NCI-H2081 treated with DMSO at 0.1 percent for 48 hours (cell line): ENCODE data around the gene ERG.

Source experiments
- DNase-seq: peaks from one replicate; lab custom pipeline; 2025; lab: John Stamatoyannopoulos, UW

Gene ERG, protein sequence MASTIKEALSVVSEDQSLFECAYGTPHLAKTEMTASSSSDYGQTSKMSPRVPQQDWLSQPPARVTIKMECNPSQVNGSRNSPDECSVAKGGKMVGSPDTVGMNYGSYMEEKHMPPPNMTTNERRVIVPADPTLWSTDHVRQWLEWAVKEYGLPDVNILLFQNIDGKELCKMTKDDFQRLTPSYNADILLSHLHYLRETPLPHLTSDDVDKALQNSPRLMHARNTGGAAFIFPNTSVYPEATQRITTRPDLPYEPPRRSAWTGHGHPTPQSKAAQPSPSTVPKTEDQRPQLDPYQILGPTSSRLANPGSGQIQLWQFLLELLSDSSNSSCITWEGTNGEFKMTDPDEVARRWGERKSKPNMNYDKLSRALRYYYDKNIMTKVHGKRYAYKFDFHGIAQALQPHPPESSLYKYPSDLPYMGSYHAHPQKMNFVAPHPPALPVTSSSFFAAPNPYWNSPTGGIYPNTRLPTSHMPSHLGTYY

DNA sequence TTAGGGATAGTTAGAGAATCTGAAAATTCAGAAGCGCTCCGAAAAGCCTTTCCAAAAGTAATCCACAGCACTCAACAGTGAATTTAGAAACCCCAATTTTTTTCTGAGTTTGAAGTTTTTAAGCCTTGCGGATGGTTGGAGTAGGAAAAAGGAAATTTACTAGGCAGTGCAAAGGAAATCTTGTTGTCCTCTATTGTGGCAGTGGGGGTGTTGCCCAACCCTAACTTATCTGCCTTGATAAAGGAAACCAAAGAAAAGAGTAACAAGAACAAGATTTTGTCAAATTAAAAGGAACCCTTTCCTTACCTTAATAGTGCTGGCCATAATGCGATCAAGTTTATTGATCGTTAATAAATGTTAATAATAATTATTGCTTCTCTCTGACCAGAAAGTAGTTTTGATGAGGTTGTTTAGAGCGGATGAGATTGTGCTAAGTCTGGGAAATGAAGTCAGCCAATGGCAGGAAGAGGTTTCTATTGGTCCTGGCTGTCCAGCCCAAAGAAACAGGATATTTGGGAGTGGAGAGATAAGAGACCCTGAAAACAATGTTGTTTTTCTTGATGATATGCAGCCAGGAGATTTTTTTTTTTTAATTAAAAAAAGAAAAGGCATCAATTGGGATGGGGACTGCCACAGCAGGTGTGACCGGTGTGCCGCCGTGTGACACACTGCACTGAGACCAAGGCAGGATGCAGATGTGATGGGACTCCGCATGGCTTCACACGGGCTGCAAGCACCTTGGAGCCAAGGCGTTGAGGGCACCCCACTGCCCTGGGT lies at the start of gene ERG:
Gene ERG, minus strand, starts transcription at position 421 of the 777 bp plus-strand sequence. Its CDS starts 97 bp downstream, at position 324.
- no peak for DNase-seq

DNA sequence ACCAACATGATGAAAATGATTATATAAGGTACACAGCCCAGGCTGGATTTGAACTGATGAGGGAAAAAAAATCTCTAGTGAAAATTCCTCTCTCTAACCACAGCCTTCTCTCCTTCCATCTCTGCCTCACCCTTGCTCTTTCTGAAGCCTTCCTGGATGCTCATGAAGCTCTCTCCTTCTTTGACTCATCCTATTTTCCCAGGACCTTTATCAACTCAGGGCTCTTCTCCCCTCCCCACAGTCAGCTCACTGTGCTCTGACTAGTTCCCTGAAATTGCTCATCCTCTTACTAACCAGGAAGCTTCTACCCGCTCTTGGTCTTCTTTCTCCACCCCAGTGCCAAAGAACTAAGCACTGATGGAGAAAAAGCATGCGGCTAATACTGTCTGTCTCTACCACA lies 46.4 kb upstream of the ERG start:
- no peak for DNase-seq

DNA sequence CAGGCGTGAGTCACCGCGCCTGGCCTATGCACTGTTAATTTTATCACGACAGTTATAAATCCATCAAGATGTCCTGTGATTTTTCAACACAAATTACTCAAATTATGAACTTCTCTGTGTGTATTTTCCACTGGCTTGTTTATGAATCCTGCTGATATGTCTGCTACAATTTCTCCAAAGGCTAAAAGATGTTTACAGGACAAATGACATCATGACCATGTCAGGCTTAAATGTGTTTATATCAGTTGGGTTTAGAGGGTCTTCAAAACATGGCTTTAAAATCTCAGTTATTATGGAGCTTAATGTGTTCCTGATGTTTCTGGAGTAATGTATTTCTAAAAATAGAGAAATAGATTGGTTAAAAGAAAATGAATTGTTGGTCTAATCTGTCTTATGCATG lies 44.0 kb upstream of the ERG start:
- no peak for DNase-seq

DNA sequence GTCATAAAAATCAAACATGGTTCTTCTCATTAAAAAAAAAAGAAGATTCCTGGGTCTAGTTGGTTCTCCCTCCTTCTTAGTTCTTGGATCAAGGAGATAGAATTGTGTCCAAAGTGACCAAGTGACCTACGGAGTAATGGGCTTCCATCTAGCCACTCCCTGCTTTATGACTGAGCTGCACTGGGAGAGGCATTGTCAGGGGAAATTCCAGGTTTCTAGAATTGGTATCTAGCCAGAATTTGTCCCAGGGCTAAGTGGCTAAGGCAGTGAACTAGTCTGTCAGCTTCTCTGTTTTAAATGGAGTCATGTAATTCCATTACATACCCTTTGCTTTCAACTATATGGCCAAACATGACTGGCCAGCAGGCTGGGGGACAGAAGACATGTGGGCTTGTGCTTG lies 40.1 kb upstream of the ERG start:
- no peak for DNase-seq

DNA sequence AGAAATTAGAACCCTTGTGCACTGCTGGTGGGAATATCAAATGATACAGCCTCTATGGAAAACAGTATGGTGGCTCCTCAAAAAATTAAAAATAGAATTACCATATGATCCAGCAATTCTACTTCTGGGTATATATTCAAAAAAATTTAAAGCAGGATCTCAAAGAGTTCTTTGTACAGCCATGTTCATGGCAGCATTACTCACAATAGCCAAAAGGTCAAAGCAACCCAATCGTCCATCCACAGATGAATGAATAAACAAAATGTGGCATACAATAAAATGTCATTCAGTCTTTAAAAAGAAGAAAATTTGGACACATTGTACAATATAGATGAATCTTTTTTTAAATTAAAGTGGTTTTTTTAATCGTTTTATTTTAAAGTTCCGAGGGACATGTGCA lies 36.3 kb upstream of the ERG start:
- no peak for DNase-seq

DNA sequence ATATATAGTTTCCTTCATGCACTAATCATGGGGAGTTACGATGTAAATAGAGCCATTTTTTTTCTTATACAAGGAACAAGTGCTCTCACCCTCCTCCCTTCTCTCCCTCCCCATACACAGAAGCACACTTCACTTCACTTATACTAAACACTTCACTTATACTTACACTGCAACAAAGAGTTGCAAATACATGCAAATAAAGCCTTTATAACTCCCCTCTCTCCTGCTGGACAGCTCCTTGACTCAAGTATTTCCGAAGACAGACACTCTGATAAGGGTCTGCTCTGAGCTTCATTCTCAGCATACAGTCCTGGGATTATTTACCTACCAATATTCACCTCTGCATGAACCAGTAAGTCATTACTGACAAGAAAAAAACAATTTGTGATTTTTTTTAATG lies 35.6 kb upstream of the ERG start:
- DNase-seq: no peak

DNA sequence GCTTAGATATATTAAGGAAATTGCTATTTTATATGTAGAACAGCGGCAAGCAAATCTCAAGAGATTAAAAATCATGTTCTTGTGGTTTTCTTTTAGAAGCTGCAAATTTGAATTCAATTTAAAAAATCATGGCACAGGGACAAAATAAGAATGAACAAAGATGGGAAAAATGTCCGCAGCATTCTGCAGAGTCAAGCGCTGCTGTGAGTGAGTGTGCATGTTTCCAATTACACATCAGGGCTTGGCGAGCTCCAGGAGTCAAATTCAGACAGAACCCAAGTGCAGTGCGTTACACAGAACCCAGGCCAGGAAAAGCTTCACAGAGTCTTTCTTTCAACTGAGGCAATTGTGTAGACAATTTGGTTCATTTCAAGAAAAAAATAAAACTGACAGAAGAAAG lies 33.3 kb upstream of the ERG start:
- DNase-seq: no peak

DNA sequence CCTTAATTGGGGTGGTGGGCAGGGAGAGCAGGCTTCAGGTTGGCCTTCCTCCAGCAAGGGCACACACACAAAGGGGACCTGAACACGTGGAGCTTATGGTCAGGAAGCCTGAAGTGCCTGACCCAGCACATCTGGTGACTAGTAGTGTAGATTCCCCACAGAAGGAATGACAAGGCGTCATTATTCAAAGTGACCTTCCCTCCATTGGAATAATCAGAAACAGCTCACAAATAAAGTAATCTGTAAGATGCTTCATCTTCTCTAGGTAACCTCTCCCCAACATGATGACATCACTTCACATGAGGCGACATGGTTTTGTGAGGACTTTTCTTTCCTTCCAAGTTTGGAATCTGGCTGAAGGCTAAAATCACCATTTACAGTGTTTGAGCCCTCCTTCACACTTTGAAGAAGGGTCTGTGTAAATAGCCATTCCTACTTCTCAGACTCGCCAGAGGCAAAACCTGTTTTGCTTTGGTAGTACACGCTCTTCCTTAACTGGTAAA lies 32.8 kb upstream of the ERG start:
- no peak for DNase-seq

DNA sequence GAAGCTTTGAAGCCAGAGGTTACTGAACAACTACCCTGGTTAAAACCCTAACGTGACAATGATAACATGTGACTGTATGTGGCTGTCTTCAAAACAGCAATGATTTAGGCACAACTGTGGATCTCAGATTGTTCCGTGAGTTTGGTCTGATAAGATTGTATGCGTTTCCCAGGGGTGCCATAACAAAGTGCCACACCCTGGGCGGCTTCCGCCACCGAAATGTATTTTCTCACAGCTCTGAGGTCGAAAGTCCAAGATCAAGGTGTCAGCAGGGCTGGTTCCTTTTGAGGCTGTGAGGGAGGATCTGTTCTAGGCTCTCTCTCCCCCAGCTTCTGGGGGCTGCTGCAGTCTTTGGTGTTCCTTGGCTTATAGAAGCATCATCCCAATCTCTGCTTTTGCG lies 29.5 kb upstream of the ERG start:
- DNase-seq: no peak

DNA sequence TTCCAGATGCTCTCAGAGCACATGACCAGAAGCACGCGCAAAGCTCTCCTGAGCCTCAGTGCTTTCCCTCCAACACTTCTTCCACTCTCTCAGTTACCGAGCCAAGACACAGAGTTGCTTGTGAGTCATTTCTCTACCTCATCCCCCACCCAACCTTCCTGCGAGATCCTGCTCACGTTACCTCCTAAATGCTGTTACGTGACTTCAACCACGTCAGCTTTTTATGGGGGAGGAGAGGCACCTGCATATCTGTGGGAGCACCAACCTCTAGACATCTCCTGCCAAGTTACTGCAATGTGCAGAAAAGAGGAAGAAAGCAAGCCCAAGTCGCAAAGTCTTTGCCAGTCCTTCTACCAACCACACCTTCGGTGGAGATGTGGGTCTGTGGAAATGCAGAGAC lies 27.2 kb upstream of the ERG start:
- no peak for DNase-seq

DNA sequence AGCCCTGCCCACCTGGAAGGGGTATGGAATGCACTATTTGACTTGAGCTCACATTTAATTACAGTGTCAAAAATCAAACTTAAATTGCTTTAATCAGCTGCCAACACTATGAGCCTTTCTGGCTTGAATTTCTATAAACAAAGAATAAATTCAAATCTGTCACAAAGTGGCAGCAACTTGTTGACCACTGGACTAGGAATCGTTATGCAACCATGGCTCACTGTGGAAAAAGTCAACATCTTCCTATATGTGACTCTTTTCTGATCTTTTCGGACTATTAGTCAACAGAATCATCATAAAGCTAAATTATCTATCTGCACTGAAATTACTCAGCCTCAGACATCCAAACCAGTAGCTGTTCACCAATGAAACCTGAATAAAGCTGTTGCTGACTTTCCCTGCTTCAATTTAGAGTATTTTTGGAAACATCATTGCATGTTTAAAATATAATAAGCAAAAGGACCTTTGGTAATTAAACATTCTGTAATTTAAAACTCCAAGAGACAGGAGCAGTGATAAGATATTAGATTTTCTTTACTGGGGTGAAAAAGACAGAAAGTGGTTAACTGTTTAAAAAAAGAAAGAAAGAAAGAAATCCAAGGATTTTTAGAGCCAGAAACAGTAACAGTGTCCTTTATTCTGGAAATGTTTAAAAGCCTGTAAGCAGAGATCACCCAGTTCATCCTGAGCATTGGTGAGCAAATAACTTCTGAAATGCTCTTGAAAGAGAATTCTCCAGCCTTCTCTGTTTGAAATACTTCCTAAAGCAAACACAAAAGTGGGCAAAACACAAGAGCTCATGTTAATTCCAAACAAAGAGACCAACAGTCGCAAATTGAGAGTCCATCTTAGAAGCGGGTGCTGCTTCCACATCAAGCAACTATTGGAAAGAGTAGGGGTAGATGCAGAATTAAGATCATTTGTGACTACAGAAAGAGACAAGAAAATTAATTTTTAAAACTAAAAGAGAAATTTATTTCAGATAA lies 26.2 kb upstream of the ERG start:
- DNase-seq: no peak

DNA sequence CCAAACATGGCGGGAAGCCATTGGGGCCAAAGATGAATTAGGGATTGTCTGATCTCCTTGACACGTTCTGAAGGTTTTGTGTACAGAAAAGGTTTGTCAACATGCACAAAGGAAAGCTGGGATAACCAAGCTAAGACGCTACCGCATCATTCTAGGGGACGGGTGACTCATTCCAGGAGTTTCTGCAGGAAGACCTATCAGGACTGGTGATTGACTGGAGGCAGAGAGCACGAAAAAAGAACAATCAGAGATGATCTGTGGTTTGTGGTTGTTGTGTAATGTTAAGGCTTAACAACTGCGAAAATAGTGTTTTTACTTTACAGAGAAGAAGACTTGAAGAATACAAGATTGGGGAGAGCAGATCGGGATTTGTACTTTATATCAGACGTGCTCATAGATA lies 22.2 kb upstream of the ERG start:
- no peak for DNase-seq

DNA sequence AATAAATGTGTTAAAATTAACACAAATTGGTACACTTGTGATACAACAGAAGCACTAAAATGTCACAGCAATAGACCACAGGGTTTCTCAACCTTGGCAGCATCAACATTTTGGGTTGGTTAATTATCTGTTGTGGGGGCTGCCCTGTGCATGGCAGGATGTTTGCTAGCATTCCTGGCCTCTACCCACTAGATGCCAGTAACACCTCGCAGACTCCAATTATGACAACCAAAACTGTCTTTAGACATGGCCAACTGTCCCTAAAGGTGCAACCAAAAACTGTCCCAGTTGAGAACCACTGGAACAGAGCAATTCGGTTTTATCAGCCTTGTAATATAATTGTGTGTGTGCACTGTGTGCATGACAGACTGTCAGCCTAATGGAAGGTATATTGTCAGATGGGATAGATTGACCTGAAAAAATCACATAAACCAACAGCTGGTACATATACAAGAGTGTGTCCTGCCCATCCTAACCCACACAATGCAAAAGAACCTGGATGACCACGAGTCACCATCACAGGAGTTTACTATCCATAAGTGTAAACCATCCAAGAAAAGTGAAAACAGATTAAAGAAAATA lies 13.5 kb upstream of the ERG start:
- no peak for DNase-seq

DNA sequence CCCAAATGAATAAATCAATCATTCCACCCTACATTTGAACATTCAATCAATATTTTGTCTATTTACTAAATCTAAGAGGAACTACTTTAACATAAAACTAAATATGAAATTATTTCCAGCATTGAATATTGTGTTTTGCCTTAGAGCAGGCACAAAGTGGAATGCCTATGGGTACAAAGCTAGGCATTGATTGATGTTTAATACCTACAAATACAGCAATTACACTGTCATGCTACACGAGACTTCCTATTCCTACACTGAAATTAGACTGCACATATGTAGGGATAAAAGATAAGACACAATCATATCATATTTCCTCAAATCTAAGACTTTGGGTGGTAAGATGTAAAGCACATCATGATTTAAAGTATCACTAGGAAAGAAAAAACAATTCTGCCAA lies 12.9 kb upstream of the ERG start:
- no peak for DNase-seq

DNA sequence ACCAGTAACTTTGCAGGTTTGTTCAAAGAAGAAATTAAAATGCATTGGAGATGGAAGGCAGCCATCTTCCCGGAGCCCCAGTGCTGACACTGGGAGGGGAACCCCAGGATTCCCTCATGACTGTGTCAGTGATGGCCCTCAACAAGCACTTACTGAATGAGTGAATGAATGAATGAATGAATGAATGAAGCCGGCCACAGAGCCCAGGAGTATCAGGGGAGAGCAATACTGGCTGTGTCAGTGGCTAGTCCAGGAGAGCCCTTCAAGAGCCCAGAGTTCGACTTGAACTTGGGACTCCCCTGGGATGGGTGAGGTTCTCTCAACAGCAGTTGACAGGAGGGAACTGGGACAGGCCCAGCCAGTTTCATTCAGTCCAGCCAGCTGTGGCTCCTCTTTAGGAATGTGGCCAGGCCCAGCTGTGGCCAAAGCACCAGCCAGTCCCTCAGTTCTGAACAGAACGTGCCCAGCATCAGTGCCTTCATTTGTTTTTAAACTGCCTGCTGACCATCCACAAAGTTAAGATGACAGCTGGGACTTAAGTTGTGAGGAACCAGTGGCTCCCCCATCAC lies 9.2 kb upstream of the ERG start:
- no peak for DNase-seq

DNA sequence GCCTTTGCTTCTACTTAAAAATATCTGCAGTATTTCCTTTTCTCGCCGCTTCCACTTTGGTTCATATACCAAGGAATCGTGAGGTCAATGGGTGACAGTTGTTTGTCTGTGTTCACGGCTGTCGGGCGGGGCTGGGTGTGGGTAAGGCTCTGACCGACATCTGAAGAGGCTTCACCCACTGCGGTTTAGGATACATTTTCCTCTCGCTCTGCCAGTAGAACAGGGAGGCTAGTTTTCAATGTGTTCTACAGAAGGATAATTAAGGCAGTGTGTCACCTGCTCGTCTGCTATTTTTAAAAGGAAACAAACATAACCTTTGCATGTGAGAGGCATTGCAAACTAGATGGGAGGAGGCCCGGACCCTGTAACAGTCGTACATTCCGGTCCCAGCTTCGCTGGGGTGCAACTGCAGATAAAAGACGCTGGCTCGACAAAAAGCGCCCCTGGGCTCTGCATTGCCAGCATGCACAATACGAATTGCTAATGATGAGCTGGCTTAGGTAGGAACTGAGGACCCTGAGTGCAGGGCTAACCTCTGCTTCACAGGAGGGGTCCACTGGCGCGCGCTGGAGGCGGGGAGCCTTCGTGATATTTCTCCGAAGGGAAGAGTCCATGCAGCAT lies 8.5 kb upstream of the ERG start:
- no peak for DNase-seq

DNA sequence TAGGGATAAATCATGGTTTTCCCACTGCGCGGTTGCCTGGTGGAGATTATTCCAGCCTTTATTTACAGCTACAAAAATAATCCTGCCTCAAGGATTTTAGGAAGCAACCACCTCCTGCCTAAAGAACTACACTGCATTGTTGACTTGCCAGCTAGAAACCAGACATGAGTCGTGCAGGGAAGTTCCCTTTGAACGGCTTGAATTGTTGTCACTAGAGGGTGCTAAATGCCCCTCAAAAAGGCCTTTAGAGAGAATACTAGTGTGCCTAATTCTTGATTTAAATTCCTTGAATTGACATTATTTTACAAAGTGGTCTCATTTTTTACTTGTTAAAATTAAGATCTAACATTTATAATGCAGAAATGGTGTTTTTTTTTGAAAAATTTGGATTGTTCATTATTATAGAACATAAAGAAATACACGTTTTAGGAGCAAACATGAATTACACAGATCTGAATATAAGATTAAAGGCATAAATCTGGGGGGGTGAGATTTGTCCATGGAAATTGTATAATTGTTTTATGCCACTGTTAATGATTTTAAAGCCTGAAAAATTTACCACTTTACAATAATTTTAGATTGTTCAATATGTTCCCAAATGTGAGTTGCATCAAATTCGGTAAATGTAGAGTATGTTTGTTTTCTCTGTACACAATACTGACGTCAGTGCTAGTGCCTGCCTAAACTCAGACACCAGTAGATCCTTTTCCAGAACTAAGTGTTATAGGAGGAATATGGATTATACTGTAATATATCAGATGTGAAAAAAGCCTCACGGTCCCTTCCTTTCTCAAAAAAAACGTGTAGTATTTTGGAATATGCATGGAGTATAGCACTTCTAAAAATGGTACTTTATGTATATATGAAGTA lies 7.6 kb upstream of the ERG start:
- peak; percentile 17 for DNase-seq

DNA sequence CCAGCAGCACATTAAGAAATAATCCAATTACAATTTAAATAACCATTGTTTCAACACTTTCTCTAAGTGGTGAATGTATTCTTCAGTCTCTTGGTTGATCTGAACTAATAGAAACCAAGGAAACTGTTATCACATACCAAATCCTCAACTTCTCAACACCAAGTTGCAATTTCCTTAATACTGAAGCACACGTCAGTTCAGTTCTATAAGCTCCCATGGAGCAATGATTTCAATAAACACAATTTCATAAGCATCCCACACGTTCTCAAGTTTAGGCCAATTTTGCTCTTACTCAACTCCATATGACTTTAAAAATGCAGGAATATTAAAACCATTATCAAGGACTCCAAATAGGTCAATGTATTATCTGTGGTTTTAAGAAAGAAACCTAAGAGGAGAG lies 5.8 kb upstream of the ERG start:
- no peak for DNase-seq

DNA sequence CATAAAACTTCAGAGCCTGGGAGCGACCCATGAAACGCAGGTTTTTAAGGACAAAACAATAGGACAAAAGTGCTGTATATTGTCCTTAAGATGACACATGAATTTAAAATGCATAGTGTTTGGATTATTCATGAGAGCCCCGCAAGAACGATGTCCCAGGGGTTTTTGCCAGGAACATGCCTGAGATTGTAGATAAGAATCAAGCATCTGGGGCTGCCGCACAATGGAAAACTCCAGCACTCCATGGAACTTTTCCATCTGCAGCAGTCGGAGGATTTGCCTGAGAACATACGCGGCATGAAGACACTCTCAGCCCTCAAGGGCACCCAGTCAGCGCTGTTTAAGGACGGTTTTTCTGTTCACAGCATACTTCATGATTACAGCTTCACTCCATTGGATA lies 5.3 kb upstream of the ERG start:
- DNase-seq: no peak

DNA sequence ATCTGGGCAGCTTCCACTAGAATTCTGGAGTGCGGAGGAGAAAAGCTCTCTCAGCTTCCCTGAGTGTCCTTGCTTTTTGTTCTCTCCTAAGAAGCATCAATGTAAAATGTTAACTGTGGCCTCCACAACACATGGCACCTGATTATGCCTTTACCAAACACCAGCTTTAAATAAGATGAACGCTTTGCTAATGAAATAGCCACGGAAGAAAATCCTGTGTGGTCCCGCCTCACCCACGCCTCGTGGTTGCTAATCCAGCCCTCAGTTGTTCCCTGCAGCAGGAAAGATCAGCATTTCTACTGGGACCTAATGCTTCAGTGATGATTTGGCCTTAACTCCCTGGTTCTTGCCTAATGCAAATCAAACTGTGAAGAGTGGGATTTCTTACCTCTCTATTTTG lies 1.8 kb upstream of the ERG start:
- DNase-seq: no peak
